GM10248 (cell line): ENCODE results near the gene ADTRP.
A peak's percentile ranks its signal among the peaks of the same experiment; 100 is the strongest.

Experiments
- CTCF ChIA-PET: fragments of 300-600 bp; sonication (Branson Sonifier 250); formaldehyde crosslinking; extraction: SDS; loops from one replicate; lab custom pipeline; 2021; ENCODE audit warnings: antibody characterized with exemption; lab: Yijun Ruan, JAX
- POLR2A ChIA-PET: fragments of 350-650 bp; sonication (Branson Sonifier 250); formaldehyde crosslinking; extraction: SDS; loops from one replicate; lab custom pipeline; 2020; ENCODE audit warnings: antibody characterized with exemption; lab: Yijun Ruan, JAX
- DNase-seq: peaks from one replicate; pipeline ENCODE4 v3.0.0; 2012; ENCODE audit errors: extremely low spot score
- CTCF ChIP-seq: IDR thresholded peaks from 2 replicates; pipeline ENCODE4 v1.5.1; 2012; ENCODE audit warnings: mild to moderate bottlenecking, low read depth; ENCODE audit errors: extremely low read depth, missing control alignments, control extremely low read depth

ADTRP gene

GRCh38 chr6:11732036-11732631 lies 46.5 kb downstream of the ADTRP start:
- POLR2A ChIA-PET, result interaction anchor here (0.9 to 2.2 kb wide), 12 partner anchors 9 to 316 kb away, joined by 3 to 24 read pairs (median 4); no protein-coding TSS in a partner anchor
- DNase-seq, result peak; percentile 78
- no peak for TF ChIP-seq CTCF
- CTCF ChIA-PET, result interaction anchor here (0.9 to 3.0 kb wide), 18 partner anchors 9 to 623 kb away, joined by 3 to 17 read pairs (median 4); no protein-coding TSS in a partner anchor

GRCh38 chr6:11731423-11731822 lies 47.2 kb downstream of the ADTRP start:
- no peak for DNase-seq
- ChIA-PET CTCF (interaction anchor here (1.0 to 3.0 kb wide), 12 partner anchors 8 to 623 kb away, joined by 3 to 17 read pairs (median 5); no protein-coding TSS in a partner anchor), POLR2A (interaction anchor here (0.9 to 2.2 kb wide), 11 partner anchors 8 to 316 kb away, joined by 3 to 24 read pairs (median 4); no protein-coding TSS in a partner anchor)
- TF ChIP-seq CTCF, result no peak

- peak; percentile 49 for DNase-seq
- POLR2A ChIA-PET, result interaction anchor here (0.6 to 1.1 kb wide), 4 partner anchors 12 to 56 kb away, joined by 3 to 5 read pairs (median 3); no protein-coding TSS in a partner anchor
- CTCF ChIA-PET, result interaction anchor here (0.8 to 1.0 kb wide), 4 partner anchors 75 to 335 kb away, joined by 3 read pairs; no protein-coding TSS in a partner anchor
- no peak for TF ChIP-seq CTCF
These were observed 48.0 kb downstream of the ADTRP start for GRCh38 chr6:11730641-11731040.

- CTCF ChIA-PET, result no interaction called here
- DNase-seq, result no peak
- TF ChIP-seq CTCF, result no peak
These were observed 49.5 kb downstream of the ADTRP start for GRCh38 chr6:11729076-11729475.

GRCh38 chr6:11727998-11728961 lies 50.3 kb downstream of the ADTRP start:
- no peak for TF ChIP-seq CTCF
- POLR2A ChIA-PET, result interaction anchor here (1.9 kb wide), 1 partner anchor 16 kb away, joined by 9 read pairs; no protein-coding TSS in a partner anchor
- CTCF ChIA-PET, result interaction anchor here (0.9 to 1.2 kb wide), 2 partner anchors 9 to 12 kb away, joined by 3 read pairs; no protein-coding TSS in a partner anchor
- DNase-seq, result no peak

More at GRCh38 chr6:11729076-11729475, 49.5 kb downstream of the ADTRP start:
- POLR2A ChIA-PET, result no interaction called here

- no peak for TF ChIP-seq CTCF
- POLR2A ChIA-PET, result interaction anchor here (1.9 kb wide), 1 partner anchor 15 kb away, joined by 9 read pairs; no protein-coding TSS in a partner anchor
- CTCF ChIA-PET, result interaction anchor here (1.2 kb wide), 1 partner anchor 11 kb away, joined by 3 read pairs; no protein-coding TSS in a partner anchor
- no peak for DNase-seq
These were observed 51.1 kb downstream of the ADTRP start for GRCh38 chr6:11727346-11727997.
